HG03521 (cell line): ENCODE measurements around the gene LRRC4C.

Experiments used
- ATAC-seq: cut with Tn5 transposase; IDR thresholded peaks from one replicate; pipeline ENCODE4 v1.9.1; 2021; ENCODE audit warnings: mild to moderate bottlenecking, moderate library complexity; ENCODE audit not compliant: unreplicated experiment

Gene LRRC4C

GRCh38 chr11:41134971-41135370, 324.5 kb downstream of the LRRC4C start:
- ATAC-seq, result no peak

- ATAC-seq, result no peak
Measured at GRCh38 chr11:41133023-41133422, 326.4 kb downstream of the LRRC4C start.

- no peak for ATAC-seq
Measured at GRCh38 chr11:41121600-41121999, 337.9 kb downstream of the LRRC4C start.

GRCh38 chr11:41119484-41119883, 340.0 kb downstream of the LRRC4C start:
- no peak for ATAC-seq

GRCh38 chr11:41118521-41118920, 340.9 kb downstream of the LRRC4C start:
- no peak for ATAC-seq

- ATAC-seq, result no peak
Measured at GRCh38 chr11:41116970-41117369, 342.5 kb downstream of the LRRC4C start.

GRCh38 chr11:41115066-41115465, 344.4 kb downstream of the LRRC4C start:
- ATAC-seq, result no peak

- ATAC-seq, result no peak
Measured at GRCh38 chr11:41113160-41113559, 346.3 kb downstream of the LRRC4C start.

- ATAC-seq, result no peak
Measured at GRCh38 chr11:41110527-41110926, 348.9 kb downstream of the LRRC4C start.

GRCh38 chr11:41102471-41102870, 357.0 kb downstream of the LRRC4C start:
- ATAC-seq, result no peak

GRCh38 chr11:41099654-41100053, 359.8 kb downstream of the LRRC4C start:
- no peak for ATAC-seq

- no peak for ATAC-seq
Measured at GRCh38 chr11:41085123-41085522, 374.3 kb downstream of the LRRC4C start.

GRCh38 chr11:41081756-41082285, 377.6 kb downstream of the LRRC4C start:
- no peak for ATAC-seq

- ATAC-seq, result no peak
Measured at GRCh38 chr11:41074318-41074717, 385.1 kb downstream of the LRRC4C start.

- ATAC-seq, result no peak
Measured at GRCh38 chr11:41065432-41065831, 394.0 kb downstream of the LRRC4C start.

GRCh38 chr11:41058138-41058537, 401.3 kb downstream of the LRRC4C start:
- no peak for ATAC-seq

- no peak for ATAC-seq
Measured at GRCh38 chr11:41056892-41057569, 402.4 kb downstream of the LRRC4C start.

GRCh38 chr11:41053894-41054293, 405.6 kb downstream of the LRRC4C start:
- ATAC-seq, result no peak

GRCh38 chr11:41051919-41052635, 407.4 kb downstream of the LRRC4C start:
- ATAC-seq, result no peak

GRCh38 chr11:41050791-41051190, 408.7 kb downstream of the LRRC4C start:
- ATAC-seq, result no peak

GRCh38 chr11:41047229-41047628, 412.2 kb downstream of the LRRC4C start:
- no peak for ATAC-seq

GRCh38 chr11:41045266-41045665, 414.2 kb downstream of the LRRC4C start:
- ATAC-seq, result no peak
